GM21825 (cell line): ENCODE measurements around the gene FGFR3.

Experiments used
- ATAC-seq: cut with Tn5 transposase; IDR thresholded peaks from one replicate; pipeline ENCODE4 v1.9.1; 2021; ENCODE audit warnings: mild to moderate bottlenecking, moderate library complexity; ENCODE audit not compliant: unreplicated experiment

Gene FGFR3

GRCh38 chr4:1786544-1787362, 6.3 kb upstream of the FGFR3 start:
- ATAC-seq: no peak

GRCh38 chr4:1787411-1788077, 5.5 kb upstream of the FGFR3 start:
- no peak for ATAC-seq

GRCh38 chr4:1788254-1788973, 4.7 kb upstream of the FGFR3 start:
- ATAC-seq: no peak

- no peak for ATAC-seq
Observed at GRCh38 chr4:1789552-1789951, 3.5 kb upstream of the FGFR3 start.

- no peak for ATAC-seq
Observed at GRCh38 chr4:1790005-1790404, 3.1 kb upstream of the FGFR3 start.

- no peak for ATAC-seq
Observed at GRCh38 chr4:1792158-1792831, 798 bp upstream of the FGFR3 start.

- no peak for ATAC-seq
Observed at GRCh38 chr4:1793496-1793840, 375 bp downstream of the FGFR3 start.

GRCh38 chr4:1793940-1794808, 1.1 kb downstream of the FGFR3 start:
- ATAC-seq: no peak

- no peak for ATAC-seq
Observed at GRCh38 chr4:1794809-1795298, 1.8 kb downstream of the FGFR3 start.

GRCh38 chr4:1795299-1796195, 2.5 kb downstream of the FGFR3 start:
- no peak for ATAC-seq

- ATAC-seq: no peak
Observed at GRCh38 chr4:1796486-1797204, 3.6 kb downstream of the FGFR3 start.

GRCh38 chr4:1797298-1797860, 4.3 kb downstream of the FGFR3 start:
- no peak for ATAC-seq

GRCh38 chr4:1797861-1798579, 4.9 kb downstream of the FGFR3 start:
- no peak for ATAC-seq

GRCh38 chr4:1798580-1799386, 5.7 kb downstream of the FGFR3 start:
- no peak for ATAC-seq

- ATAC-seq: no peak
Observed at GRCh38 chr4:1799387-1800375, 6.6 kb downstream of the FGFR3 start.

- ATAC-seq: no peak
Observed at GRCh38 chr4:1800805-1801204, 7.7 kb downstream of the FGFR3 start.
